SU-DHL-6 (cell line): ENCODE measurements around the gene SLC3A2.
A peak's percentile ranks its signal among the peaks of the same experiment; 100 is the strongest.

Experiments
- H2AFZ ChIP-seq: fragments of 200-600 bp; sonication (generic); 2 replicates; pipeline ENCODE4 v1.6.1; 2014; ENCODE audit warnings: low read depth, mild to moderate bottlenecking, moderate library complexity, mixed read lengths, antibody characterized with exemption, low read length; ENCODE audit not compliant: severe bottlenecking
- H3F3A ChIP-seq: fragments of 200-600 bp; shearing (Covaris generic); 2 replicates; pipeline ENCODE4 v1.6.0; 2016; ENCODE audit warnings: antibody characterized with exemption, mild to moderate bottlenecking; ENCODE audit not compliant: insufficient read depth
- H3K27ac ChIP-seq: fragments of 200-600 bp; sonication (generic); 2 replicates; pipeline ENCODE4 v1.5.1; 2016; ENCODE audit warnings: low read depth, mild to moderate bottlenecking, low read length, moderate library complexity, mixed read lengths
- H3K27me3 ChIP-seq: fragments of 200-600 bp; sonication (generic), shearing (Covaris generic); 2 replicates; pipeline ENCODE4 v1.6.0; 2014; ENCODE audit warnings: mild to moderate bottlenecking, low read length
- H3K36me3 ChIP-seq: fragments of 200-600 bp; sonication (generic); 2 replicates; pipeline ENCODE4 v1.6.1; 2014; ENCODE audit warnings: mild to moderate bottlenecking, low read length, mixed read lengths
- H3K4me2 ChIP-seq: fragments of 300-600, 200-600 bp; shearing (Covaris generic), sonication (generic); 2 replicates; pipeline ENCODE4 v1.6.0; 2014; ENCODE audit warnings: low read length, low read depth, mild to moderate bottlenecking; ENCODE audit not compliant: poor library complexity, severe bottlenecking
- H3K4me3 ChIP-seq: fragments of 200-600 bp; sonication (generic); 2 replicates; pipeline ENCODE4 v1.5.1; 2014; ENCODE audit warnings: antibody characterized with exemption, low read length, mild to moderate bottlenecking, mixed read lengths; ENCODE audit not compliant: insufficient read depth, poor library complexity, severe bottlenecking
- H3K79me2 ChIP-seq: fragments of 200-600 bp; sonication (generic); 2 replicates; pipeline ENCODE4 v1.6.1; 2014; ENCODE audit warnings: mild to moderate bottlenecking, low read length, moderate library complexity; ENCODE audit not compliant: insufficient read depth
- H3K9ac ChIP-seq: fragments of 200-600 bp; sonication (generic); 2 replicates; pipeline ENCODE4 v1.7.0; 2014; ENCODE audit warnings: mild to moderate bottlenecking, low read length
- H3K9me2 ChIP-seq: fragments of 200-600 bp; sonication (generic); replicated peaks from 2 replicates; pipeline ENCODE4 v1.6.1; 2014; ENCODE audit warnings: low read length; ENCODE audit not compliant: insufficient read depth
- H3K9me3 ChIP-seq: fragments of 200-600 bp; sonication (generic); 2 replicates; pipeline ENCODE4 v1.6.1; 2014; ENCODE audit warnings: low read length, mixed read lengths; ENCODE audit not compliant: insufficient read depth
- H4K20me1 ChIP-seq: fragments of 200-600 bp; sonication (generic); 2 replicates; pipeline ENCODE4 v1.6.1; 2014; ENCODE audit warnings: low read depth, mild to moderate bottlenecking, antibody characterized with exemption, low read length, moderate library complexity, mixed read lengths
- EZH2phosphoT487 ChIP-seq: fragments of 200-600 bp; sonication (generic), shearing (Covaris generic); conservative IDR thresholded peaks from 2 replicates; pipeline ENCODE4 v1.6.1; 2018; ENCODE audit warnings: mild to moderate bottlenecking, antibody characterized with exemption, low read length, moderate library complexity, mixed read lengths
- TF ChIP-seq, protein P1 (sequence below): fragments of 200-600 bp; sonication (generic); IDR thresholded peaks from one replicate; pipeline ENCODE4 v1.5.1; 2017; ENCODE audit warnings: antibody characterized with exemption, mild to moderate bottlenecking, low read length, moderate library complexity; ENCODE audit not compliant: insufficient read depth, poor library complexity, severe bottlenecking

SLC3A2 gene

DNA sequence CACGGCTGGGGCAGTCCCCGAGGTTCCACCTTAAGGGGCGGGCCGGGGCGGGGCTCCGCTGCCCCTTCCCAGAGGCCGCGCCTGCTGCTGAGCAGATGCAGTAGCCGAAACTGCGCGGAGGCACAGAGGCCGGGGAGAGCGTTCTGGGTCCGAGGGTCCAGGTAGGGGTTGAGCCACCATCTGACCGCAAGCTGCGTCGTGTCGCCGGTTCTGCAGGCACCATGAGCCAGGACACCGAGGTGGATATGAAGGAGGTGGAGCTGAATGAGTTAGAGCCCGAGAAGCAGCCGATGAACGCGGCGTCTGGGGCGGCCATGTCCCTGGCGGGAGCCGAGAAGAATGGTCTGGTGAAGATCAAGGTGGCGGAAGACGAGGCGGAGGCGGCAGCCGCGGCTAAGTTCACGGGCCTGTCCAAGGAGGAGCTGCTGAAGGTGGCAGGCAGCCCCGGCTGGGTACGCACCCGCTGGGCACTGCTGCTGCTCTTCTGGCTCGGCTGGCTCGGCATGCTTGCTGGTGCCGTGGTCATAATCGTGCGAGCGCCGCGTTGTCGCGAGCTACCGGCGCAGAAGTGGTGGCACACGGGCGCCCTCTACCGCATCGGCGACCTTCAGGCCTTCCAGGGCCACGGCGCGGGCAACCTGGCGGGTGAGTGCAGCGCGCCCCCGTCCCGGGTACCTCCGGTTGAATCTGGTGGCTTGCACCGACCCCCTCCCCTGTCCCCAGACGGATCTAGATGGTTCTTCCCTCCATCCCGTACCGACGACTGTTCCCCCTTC is at the start of gene SLC3A2:
Gene SLC3A2, plus strand, starts transcription at position 94 of the 776 bp plus-strand sequence. Its CDS starts 128 bp downstream, at position 222.
- H3K9me3 ChIP-seq, result no peaks in the 10 kb centered on the region
- peak within 1 kb of the TSS; percentile 93 for H3K4me2 ChIP-seq
- H3K9ac ChIP-seq, result peak within 1 kb of the TSS; percentile 97
- peak within 1 kb of the TSS; percentile 84 for H3K27ac ChIP-seq
- H3F3A ChIP-seq, result peaks cover 22% of the 10 kb centered on the region
- TF ChIP-seq, protein P1, sequence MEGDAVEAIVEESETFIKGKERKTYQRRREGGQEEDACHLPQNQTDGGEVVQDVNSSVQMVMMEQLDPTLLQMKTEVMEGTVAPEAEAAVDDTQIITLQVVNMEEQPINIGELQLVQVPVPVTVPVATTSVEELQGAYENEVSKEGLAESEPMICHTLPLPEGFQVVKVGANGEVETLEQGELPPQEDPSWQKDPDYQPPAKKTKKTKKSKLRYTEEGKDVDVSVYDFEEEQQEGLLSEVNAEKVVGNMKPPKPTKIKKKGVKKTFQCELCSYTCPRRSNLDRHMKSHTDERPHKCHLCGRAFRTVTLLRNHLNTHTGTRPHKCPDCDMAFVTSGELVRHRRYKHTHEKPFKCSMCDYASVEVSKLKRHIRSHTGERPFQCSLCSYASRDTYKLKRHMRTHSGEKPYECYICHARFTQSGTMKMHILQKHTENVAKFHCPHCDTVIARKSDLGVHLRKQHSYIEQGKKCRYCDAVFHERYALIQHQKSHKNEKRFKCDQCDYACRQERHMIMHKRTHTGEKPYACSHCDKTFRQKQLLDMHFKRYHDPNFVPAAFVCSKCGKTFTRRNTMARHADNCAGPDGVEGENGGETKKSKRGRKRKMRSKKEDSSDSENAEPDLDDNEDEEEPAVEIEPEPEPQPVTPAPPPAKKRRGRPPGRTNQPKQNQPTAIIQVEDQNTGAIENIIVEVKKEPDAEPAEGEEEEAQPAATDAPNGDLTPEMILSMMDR, result peak; percentile 69
- TF ChIP-seq EZH2phosphoT487, result no peak
- H3K4me3 ChIP-seq, result peak within 1 kb of the TSS; percentile 82
- no peaks in the 10 kb centered on the region for H3K9me2 ChIP-seq
- H4K20me1 ChIP-seq, result no peaks in the 10 kb centered on the region
- H3K27me3 ChIP-seq, result no peaks in the 10 kb centered on the region
- no peak within 1 kb of the TSS for H2AFZ ChIP-seq
- peaks cover 38% of the 10 kb centered on the region for H3K36me3 ChIP-seq
- H3K79me2 ChIP-seq, result peaks cover 29% of the 10 kb centered on the region

DNA sequence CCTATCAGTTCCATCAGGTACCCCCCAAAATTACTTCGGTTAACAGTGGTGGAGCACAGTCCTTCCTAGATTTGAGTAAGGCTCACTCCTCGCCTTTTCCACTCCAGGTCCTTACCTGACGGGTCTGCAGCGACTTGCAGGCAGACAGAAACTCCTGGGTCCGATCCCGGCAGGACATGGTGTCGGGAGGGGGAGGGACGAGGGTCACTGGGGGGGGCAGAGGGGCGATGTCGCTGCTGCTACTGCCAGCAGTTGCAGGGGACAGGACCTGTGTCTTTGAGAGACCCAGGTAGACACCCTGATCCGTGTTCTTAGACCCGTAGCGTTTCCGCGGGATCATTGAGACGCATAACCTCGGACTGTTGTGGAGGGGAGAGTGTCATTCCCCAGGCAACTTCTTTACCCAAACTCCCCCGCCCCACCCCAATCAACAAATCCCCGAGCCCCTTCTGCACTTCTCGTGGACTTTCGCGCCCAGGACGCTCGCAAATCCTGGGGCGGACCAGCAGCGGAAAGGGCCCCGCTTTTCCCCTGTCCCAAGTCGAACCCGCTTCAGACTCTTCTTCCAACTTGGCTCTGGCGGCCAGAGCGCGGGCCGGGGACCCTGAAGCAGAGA is 49.7 kb upstream of the SLC3A2 start:
- Histone ChIP-seq H2AFZ (no peak overlapping the region), H3K4me3 (peak overlapping the region; percentile 87), H3K79me2 (peaks cover 28% of the 10 kb centered on the region), H3K36me3 (0 out of 2 replicates have a peak, but pooled peaks cover 3% of the 10 kb centered on the region), H4K20me1 (no peaks in the 10 kb centered on the region), H3K9me2 (no peaks in the 10 kb centered on the region), H3K27me3 (no peaks in the 10 kb centered on the region), H3K27ac (peak overlapping the region; percentile 51), H3K9me3 (no peaks in the 10 kb centered on the region), H3F3A (peaks cover 7% of the 10 kb centered on the region; the same call in 1 of the 2 replicates), H3K9ac (peak overlapping the region; percentile 81), H3K4me2 (peak overlapping the region; percentile 87)
- TF ChIP-seq EZH2phosphoT487, result no peak
- TF ChIP-seq, protein P1, result no peak

DNA sequence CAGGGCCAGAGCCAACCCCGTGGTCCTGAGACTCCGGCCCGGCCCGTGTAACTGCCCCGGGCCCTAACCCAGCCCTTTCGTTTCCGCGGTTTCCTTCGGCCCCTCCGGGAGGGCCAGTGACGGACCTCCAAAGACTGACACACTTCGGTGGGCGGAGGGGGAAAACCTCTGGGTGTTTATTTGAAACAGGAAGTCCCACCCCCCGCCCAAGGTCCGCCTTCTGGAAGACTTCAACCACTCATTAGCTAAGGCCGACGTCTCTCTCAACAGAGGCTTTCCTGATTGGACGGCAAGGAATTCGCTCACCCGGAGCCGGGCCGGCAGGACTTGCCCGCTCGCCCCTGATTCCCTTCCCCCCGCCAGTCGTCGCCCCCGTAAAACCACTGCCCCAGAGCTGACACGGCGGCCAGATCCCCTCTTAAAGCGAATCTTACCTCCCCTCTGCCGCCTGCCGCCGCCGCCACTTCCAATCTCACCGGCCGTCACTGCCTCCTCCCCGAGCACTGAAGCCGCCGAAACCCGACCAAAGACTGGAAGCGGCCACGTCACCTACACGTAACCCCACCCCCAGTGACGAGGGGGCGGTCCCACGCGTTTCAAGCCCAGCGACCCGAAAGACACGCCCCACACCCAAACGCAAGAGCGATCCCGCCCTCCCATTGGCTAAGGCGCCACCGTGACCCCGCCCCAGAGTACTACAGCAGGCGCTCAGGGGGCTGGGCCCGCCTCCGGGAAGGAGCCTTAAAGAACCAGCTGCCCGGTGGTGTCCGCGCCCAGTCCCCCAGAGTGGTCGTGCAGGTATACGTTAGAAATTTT is 49.0 kb upstream of the SLC3A2 start, which contains the start of gene STX5:
Gene STX5, minus strand, starts transcription at position 532 of the 816 bp plus-strand sequence. CDS start 808 bp downstream, outside the sequence.
- Histone ChIP-seq H3K9me2 (no peaks in the 10 kb centered on the region), H3K79me2 (peaks cover 35% of the 10 kb centered on the region), H3K27ac (peak within 1 kb of the TSS; percentile 64)

More for the DNA sequence above, 49.0 kb upstream of the SLC3A2 start, which contains the start of gene STX5:
- Histone ChIP-seq H3K36me3 (0 out of 2 replicates have a peak, but pooled peaks cover 3% of the 10 kb centered on the region), H3K4me3 (peak within 1 kb of the TSS; percentile 87), H3K9ac (peak within 1 kb of the TSS; percentile 81), H2AFZ (no peak within 1 kb of the TSS), H3K9me3 (no peaks in the 10 kb centered on the region), H3F3A (peaks cover 7% of the 10 kb centered on the region; the same call in 1 of the 2 replicates), H3K4me2 (peak within 1 kb of the TSS; percentile 87), H4K20me1 (no peaks in the 10 kb centered on the region), H3K27me3 (no peaks in the 10 kb centered on the region)
- TF ChIP-seq, protein P1, result no peak
- no peak for TF ChIP-seq EZH2phosphoT487
